HG03095 (cell line): ENCODE data around the gene BRAT1.

Experiments used
- ATAC-seq: cut with Tn5 transposase; IDR thresholded peaks from one replicate; pipeline ENCODE4 v1.9.1; 2021; ENCODE audit warnings: moderate library complexity; ENCODE audit not compliant: unreplicated experiment

The BRAT1 gene

DNA sequence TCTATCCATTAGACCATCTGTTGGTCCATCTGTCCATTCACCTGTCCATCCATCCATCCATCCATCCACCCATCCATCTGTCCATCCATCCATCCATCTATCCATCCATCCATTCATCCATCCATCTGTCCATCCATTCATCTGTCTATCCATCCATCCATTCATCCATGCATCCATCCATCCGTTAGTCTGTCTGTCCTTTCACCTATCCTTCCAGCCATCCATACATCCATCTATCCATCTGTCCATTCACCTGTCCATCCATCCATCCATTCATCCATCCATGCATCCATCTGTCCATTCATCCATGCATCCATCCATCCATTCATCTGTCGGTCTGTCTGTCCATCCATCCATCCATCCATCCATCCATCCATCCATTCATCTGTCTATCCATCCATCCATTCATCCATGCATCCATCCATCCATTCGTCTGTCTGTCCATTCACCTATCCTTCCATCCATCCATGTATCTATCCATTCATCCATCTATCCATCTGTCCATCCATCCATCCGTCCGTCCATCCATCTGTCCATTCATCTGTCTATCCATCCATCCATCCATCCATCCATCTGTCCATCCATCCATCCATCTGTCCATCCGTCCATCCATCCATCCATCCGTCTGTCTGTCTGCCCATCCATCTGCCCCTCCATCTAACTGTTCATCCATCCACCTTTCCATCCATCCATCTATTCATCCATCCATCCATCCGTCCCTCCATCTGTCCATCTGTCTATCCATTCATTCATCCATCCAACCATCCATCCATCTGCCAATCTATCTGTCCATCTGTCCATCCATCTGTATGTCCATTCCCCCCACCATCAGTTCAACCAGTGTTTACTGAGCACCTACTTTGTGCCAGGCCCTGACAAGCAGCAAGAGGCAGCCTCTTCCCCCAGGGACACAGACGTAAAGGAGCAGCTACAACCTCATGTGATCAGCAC lies 40.6 kb downstream of the BRAT1 start:
- ATAC-seq: no peak

DNA sequence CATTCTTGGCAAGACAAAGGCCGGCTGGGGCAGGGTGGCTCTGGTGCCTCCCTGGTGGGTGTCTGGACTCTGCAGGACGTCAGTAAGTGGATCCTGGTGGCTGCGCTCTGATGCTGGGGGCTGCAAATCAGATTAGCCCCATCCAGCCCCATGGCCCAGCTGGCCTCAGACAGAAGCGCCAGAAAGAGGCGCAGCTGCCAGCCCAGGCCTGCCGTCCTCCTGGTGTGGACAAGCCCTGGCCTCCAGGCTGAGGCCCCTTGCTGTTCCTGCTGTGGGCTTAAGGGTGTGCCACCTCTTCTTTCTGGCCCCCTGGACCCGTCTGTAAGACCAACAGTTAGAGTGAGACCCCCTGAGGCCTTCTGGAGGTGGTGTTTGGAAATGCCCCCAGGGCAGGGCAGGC lies 41.6 kb downstream of the BRAT1 start:
- no peak for ATAC-seq

DNA sequence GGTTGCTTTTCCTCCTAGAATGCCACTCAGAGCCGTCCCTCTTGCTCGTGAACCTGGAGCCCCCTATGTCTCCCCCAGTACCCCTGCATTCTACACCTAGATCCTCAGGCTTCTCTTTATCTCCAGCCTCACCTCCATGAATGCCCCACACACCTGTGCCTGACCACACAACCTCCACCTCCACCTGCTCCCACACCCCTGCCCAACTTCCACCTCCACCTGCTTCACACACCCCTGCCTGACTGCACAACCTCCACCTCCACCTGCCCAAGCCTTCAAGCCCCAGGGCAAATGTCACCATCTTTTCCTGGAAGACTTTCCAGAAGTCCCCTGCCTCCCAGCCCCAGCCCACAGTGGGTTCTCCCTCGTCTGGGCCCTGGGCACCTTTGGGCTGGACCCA lies 42.6 kb downstream of the BRAT1 start:
- no peak for ATAC-seq

DNA sequence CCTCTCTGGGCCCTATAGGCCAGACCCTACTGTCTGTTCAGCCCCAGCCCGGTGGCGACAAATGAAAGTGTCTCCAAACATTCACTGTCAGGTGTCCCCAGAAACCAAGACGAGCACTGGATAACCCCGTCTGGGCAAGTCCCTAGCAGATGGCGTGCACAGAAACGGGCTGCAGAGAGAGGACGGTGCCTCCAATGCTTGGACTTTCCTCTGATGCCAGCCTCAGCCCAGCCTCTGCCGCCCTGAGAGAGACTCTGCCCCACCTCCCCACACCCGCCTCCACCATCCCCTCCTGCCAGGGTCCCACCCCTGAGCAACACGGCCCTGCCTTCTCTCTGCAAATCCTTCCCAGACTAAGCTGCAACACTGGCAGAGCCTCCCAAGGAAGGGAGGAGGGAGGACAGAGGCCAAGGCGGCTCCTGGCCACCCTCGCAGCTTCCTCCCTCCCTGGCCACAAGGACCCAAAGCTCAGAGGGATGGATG lies 43.1 kb downstream of the BRAT1 start:
- no peak for ATAC-seq

DNA sequence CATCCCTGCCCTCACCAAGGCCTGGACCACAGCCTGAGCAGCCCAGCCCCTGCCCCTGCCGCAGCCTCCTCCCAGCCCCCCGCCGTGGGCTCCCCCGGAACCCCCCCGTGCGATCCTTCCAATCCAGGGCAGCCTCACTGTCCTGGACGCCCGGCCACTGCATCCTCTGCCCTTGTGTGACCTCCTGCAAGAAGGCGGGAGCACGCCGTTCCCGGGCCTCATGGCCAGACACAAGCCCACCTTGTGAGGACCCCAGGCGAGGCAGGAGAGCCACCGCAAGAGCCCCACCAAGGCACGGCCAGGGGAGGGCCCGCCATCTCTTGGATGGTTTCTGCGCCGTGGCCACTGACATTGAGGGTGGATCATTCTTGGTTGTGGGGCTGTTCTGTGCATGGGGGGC lies 43.6 kb downstream of the BRAT1 start:
- ATAC-seq: no peak

DNA sequence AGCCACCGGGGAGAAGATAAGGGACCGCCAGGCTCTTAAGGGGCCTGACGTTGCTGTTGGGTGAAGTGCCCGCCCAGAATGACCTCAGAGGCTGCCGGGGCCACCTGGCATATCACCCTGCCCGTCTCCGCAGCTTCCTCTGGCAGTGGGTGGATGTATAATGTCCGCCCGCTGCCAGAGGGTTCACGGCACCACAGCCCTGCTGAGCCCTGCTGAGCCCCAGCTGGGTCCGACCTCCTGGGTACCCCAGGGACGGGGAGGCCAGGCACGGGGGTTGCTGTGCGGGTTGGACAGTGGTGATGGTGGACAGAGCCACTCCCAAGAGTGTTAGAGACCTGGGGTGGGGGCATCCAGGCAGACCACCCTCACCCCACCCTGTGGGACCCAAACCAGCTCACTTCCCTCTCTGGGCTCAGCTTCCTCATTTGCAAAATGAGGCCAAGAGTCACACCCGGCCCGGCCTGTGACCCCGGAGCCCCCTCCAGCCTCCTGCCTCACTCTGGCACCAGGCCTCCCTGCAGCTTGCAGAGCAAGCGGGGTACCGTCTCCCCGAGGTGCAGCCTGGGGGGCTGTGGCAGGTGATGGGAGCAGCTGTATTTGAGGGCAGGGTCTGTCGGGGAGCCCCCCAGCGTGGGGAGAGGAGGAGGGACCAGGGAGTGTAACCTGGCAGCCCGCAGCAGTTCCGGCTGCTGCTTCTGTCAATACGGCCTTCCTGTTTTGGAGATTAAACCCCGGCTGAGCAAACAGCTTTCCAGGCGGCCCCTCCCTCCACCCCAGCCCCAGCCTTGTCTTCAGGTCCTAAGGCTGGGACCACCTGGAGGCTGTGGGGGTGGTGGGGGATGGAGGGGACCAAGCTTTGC lies 44.2 kb downstream of the BRAT1 start:
- no peak for ATAC-seq

DNA sequence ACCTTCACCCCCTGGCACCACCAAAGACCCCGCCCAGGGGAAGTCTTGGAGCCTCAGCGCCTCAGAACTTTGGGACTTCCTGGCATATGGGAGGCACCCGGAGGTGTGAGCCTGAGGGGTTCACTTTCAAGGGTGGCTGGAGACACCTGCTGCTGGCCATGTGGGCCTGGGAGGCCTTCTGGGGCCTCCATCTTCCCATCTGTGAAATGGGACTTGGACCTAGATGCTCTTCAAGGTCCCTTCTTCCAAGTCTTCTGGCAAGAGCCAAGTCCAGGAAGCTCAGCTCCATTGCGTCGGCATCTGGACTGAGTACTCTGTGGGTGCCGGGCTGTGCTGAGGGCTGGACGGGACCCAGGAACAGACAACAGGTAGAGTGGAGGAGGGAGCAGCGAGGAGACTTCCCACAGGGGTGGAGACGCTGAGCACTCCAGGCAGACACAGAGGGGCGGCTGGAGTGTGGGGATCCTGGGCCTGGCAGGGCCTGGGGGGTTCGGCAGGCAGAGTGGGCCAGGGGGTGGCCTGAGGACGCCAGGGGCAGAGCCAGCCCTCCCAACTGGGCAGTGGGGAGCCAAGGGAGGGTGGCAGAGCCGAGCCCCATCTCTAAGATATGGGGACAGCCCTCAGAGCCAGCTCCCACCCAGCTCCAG lies 45.1 kb downstream of the BRAT1 start:
- no peak for ATAC-seq

DNA sequence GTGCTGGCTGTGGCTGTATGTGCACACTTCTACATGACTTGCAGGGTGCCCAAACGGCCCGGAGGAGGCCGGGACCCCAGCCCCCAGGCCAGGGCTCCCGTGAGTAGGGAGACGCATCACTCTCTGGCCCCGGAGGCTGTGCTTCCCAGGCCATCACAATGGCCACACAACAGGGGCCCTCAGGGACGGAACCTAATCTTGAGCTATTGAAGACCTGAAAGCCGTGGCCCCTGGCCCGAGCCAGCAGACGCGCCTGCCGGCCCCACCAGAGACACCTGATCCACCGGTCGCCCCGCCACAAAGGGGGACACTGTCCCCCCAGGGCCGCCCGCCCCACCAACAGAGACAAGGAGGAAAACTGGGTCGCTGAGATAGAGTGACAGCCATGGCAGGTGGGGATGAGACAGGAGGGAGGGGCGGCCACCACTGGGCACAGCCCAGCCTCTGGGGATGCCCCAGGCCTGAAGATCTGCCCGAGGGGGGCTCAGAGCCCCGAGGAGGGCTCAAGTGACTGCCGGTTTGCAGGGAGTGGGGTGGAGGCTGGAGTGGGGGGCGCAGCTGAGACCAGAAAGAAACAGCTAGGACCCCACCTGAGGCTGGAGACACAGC lies 45.9 kb downstream of the BRAT1 start:
- no peak for ATAC-seq

DNA sequence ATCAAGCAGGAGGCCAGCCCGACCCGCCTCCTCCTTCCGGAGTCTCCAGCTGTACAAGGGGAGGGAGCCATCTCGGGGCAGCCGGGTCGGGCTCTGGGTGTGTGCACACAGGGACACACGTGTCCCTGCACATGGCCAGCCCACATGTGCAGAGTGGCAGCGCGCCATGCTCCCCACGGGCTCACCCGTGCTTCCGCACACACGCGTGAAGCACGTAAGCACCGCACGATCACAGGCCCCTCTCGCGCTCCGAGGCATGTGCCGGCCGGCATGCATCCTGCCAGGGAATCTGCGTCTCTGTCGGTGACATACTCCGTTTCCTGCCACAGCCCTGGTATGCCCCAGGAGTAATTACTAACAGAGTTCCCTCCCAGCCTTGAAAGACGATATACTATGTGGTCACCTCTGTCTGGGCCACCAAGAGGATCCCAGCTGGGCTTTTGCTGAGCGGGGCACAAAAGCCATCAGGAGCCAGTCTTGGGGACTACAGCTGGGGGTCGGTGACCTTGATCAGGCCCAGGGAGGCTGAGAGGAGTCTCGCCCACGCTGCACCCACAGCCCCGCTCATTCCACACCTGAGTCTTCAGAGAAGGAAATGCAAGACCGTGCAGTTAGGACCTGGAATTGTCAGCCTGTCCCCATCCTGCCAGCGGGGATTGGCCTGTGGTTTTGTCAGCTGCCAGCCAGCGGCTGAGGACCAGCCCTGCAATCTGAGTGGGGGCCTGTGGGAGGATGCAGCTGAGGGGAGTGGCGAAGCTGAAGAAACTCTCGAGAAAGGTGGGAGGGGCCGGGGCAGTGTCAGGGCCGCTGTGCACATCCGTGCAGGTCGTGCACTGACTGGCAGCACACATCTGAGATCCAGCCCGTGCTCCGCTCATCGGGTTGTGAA lies 46.8 kb downstream of the BRAT1 start:
- no peak for ATAC-seq

DNA sequence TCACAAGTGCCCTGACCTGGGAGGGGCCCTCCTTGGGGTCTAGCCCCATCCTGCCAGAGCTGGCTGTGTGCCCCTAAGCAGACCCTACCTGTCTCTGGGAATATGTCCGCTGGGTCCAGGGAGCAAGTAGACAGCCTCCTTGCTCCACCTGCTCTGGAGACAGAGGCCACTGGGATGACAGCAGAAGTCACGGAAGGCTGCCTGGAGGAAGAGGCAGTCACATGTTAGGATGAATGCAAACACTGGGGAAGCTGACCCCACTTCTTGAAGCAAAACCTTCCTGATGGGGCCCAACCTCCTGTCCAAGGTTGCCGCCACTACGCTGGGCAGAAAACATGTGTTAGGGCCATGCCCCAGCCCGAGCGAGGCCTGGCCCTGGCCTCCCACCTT lies 47.4 kb downstream of the BRAT1 start:
- ATAC-seq: no peak

DNA sequence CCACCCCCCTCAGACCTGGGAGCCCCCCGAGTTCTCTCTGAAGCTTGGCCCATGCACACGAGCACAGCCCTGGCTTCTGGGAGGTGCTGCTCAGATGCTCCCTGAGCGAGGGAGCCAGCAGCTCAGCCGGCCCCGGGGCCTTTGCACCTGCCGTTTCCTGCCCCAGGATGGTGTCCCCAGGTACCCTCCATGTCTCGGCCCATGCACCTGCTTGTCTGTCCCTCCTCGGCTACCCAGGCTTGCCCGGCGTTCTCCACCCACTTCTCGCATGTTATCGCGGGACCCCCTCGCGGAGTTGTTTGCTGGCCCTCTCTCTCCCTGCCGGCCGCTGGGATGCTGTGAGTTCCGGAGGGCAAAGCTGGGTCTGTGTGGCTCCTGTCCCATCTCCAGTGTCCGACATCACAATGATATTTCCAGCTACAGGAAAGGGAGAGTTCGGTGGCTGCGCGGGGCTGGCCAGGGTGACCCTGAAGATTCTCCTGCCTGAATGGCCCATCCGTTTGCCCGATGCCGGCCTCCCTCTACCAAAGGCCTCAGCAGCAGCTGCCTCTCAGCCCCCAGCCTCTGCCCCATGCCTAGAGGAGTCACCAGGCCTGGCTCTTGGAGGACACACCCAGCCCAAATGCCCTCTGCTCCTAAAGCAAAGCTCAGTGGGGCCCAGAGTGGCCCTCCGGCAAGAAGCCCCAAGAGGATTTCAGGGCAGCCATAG lies 48.0 kb downstream of the BRAT1 start:
- no peak for ATAC-seq

DNA sequence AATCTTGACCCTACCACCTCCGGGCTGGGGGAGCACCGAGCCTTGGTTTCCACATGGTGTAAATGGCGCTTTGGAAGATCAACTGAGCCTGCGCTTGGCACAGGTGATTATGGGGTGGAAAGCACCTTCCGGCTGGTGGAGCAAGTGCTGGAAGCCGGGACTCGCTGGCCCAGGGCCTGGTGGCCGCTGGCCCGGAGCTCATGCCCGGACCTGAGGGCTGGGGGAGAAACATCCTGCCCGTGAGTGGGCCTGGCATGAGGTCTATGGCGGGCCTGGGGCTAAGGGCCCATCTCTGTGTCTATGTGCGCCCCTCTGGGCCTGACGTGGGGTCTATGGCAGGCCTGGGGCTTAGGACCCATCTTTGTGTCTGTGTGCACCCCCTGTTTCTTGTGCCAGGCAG lies 49.9 kb downstream of the BRAT1 start:
- ATAC-seq: no peak

DNA sequence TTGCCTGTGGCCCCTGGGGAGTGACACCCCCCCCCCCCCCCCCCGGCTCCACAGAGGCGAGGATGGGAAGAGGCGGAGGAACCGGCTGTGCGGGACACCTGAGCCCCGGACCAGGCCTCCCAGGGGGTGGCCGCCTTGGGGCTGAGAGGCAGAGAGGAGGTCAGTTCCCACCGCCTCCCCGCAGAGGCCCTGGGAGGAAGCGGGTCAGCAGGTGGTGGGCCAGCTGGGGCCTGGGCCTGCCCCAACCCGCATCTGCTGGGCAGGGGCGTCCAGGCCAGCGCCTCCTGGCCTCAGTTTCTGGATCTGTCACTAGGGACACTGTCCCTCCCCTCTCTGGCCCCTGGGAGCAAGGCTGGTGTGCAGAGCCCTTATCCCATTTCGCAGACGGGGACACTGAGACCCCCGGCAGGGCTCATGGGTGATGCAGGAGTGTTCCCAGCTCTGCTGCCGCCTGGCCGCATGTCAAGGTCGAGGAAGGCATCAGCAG lies 50.4 kb downstream of the BRAT1 start:
- ATAC-seq: no peak

DNA sequence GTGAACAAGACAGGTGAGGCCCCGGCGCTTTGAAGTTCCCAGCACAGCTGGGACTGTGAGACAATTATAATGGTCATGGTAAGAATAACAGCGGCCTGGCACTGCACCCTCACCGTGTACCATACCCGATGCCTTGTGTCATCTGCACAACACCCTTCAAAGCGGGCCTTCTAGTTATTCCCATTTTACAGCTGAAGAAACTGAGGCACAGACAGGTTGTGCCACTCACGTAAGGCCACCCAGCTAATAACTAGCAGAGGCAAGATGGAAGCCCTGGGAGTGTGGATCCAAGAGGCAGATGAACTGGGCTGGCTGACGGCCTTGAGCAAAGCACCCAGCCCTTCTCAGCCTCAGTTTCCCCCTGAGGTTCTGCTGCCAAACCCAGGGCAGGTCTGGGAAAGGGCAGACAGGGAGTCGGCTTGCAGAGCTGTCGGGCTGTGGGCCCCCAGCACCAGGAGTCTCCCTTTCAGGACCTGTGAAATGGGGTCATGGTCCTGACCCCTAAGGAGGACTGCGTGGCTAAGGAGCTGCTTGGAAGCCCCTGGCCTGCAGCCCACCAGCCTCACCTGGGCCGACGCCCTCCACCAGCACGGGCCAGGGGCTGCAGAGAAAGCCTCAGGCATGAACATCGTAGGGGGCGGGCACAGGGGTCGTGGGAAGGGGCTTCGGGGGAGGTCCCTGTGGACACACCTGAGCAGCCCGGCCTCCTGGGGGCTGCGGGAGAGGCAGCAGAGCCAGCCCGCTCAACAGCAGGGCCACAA lies 51.0 kb downstream of the BRAT1 start:
- no peak for ATAC-seq

DNA sequence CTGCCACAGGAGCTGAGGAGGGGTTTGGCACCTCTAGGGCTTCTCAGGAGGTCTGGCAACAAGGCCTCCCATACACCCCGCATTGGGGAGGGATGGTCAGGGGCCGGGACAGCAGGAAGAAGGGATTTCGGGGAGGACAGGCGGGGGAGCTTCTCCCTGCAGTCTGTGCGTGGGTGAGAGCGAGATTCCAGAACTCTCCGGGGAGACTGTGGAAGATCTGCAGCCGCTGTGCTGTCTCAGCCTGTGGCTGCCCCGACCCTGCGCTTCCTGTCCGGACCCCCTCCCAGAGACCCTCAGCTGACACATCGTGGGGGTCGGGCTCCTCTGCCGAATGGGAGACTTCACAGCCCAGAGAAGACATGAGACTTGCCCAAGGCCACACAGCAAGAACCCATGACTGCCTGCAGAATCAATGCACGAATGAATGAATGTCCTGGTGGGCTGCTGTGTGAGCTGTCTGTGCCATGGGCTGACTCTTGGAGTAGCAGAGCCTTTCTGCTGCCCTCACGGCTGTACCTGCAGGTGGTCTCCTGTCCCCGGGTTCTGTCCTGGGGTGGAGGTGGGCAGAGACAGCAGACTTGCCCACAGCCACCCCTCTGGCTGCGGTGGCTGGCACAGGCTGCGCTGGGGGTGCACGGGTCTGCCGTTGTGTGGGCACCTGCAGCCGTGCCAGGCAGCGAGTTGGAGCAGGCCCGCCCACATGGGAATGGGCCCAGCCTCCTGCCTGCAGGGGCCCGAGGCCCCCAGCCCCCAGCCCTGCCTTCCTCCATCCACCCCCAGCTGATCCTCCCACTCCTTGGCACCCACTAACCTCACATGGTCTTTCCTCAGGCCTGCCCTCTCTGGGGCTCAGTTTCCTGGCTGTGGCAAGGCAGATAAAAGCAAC lies 52.0 kb downstream of the BRAT1 start:
- no peak for ATAC-seq

DNA sequence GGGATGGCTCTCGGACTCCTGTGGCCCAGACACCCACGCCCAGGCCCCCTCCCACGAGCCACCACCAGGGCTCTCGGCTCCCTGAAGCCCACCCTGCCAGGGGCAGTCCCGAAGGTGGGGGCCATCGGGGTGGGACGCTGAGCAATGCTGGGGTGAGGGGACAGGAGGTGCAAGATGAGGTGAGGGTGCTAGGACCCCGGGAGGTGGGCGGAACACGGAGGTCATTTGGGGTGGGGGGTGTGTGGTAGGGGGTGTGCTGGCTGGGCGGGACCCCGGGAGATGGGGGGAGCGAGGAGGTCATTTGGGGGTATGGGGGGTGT lies 52.7 kb downstream of the BRAT1 start:
- no peak for ATAC-seq

DNA sequence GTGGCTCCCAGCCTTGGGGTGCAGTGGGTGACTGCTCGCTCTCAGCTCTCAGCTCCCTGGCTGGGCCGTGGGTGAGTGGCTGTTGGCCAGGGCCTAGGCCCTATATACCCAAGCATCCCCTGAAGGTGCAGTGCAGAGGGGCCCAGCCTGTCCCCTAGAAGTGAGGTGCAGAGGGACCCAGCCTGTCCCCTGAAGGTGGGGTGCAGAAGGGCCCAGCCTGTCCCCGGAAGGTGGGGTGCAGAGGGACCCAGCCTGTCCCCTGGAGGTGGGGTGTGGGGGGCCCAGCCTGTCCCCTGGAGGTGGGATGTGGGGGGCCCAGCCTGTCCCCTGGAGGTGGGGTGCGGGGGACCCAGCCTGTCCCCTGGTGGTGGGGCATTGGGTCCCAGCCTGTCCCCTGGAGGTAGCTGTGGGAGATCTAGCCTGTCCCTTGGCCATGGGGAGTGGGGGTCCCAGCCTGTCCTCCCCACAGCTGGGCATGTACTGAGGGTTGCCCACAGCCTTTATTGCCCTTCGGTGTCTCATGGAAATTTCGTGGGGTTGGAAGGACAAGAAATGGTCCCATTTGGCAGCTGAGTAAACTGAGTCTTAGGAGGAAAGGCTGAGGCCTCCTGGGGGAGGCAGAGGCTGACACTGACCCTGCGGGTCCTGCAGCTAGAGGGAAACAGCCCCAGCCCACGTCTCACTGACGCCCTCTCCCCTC lies 53.2 kb downstream of the BRAT1 start:
- ATAC-seq: no peak
